PFSK-1 (cell line): ENCODE results near the gene APBB1.

Experiments
- FOXP2 ChIP-seq: optimal IDR thresholded peaks from 2 replicates; pipeline ENCODE3; 2011; ENCODE audit warnings: borderline replicate concordance, control low read depth, inconsistent platforms; ENCODE audit not compliant: insufficient read depth; ENCODE audit errors: extremely low read length, extremely low read depth
- POLR2AphosphoS5 ChIP-seq: IDR thresholded peaks from 2 replicates; pipeline ENCODE4 v1.6.1; 2012; ENCODE audit warnings: low read depth, mild to moderate bottlenecking, control low read depth, low read length, moderate library complexity
- REST ChIP-seq, 2 experiments: IDR thresholded peaks; 2 replicates each; pipeline versions ENCODE4 v1.6.1 to v1.8.0; 2011 to 2012; ENCODE audit warnings: low read depth in 2 of 2, low read length in 2 of 2, control low read depth in 1 of 2, inconsistent platforms in 1 of 2, mild to moderate bottlenecking in 1 of 2, moderate library complexity in 1 of 2; ENCODE audit not compliant: insufficient read depth in 1 of 2
- SIN3A ChIP-seq: IDR thresholded peaks from 2 replicates; pipeline ENCODE4 v1.6.1; 2012; ENCODE audit warnings: mild to moderate bottlenecking, low read length, moderate library complexity, borderline replicate concordance; ENCODE audit not compliant: insufficient read depth
- TAF1 ChIP-seq: IDR thresholded peaks from 2 replicates; pipeline ENCODE4 v1.6.1; 2012; ENCODE audit warnings: low read length, control low read depth, borderline replicate concordance; ENCODE audit not compliant: insufficient read depth

APBB1 gene

GRCh38 chr11:6397156-6397555 lies 21.7 kb downstream of the APBB1 start:
- TF ChIP-seq FOXP2: no peak
- no peak for TF ChIP-seq POLR2AphosphoS5
- TF ChIP-seq SIN3A: no peak

GRCh38 chr11:6395470-6396060 lies 23.3 kb downstream of the APBB1 start:
- TF ChIP-seq REST (IDR thresholded peaks at IDR 0.05; ENCODE audit: insufficient read depth in 1 of 2, low read depth in 2 of 2, low read length in 2 of 2): no peak
- no peak for TF ChIP-seq FOXP2

GRCh38 chr11:6393989-6394670 lies 24.8 kb downstream of the APBB1 start:
- TF ChIP-seq FOXP2: no peak
- TF ChIP-seq TAF1: no peak
- TF ChIP-seq REST (IDR thresholded peaks at IDR 0.05; ENCODE audit: insufficient read depth in 1 of 2, low read depth in 2 of 2, low read length in 2 of 2): no peak
- no peak for TF ChIP-seq SIN3A

GRCh38 chr11:6391537-6392134 lies 27.3 kb downstream of the APBB1 start:
- no peak for TF ChIP-seq POLR2AphosphoS5
- TF ChIP-seq REST (IDR thresholded peaks at IDR 0.05; ENCODE audit: insufficient read depth in 1 of 2, low read depth in 2 of 2, low read length in 2 of 2): no peak
- no peak for TF ChIP-seq SIN3A
- TF ChIP-seq TAF1: no peak
- no peak for TF ChIP-seq FOXP2

GRCh38 chr11:6390718-6391469 lies 28.0 kb downstream of the APBB1 start:
- no peak for TF ChIP-seq FOXP2
- no peak for TF ChIP-seq TAF1
- TF ChIP-seq SIN3A: no peak
- TF ChIP-seq REST (IDR thresholded peaks at IDR 0.05; ENCODE audit: insufficient read depth in 1 of 2, low read depth in 2 of 2, low read length in 2 of 2): no peak
- no peak for TF ChIP-seq POLR2AphosphoS5
